Lower leg skin (tissue), 4 donors: ENCODE measurements around the gene CHPF2. TPM values are rescaled to one million over a fixed set of nuclear protein-coding genes. Genes with fewer than 3 reads are reported as not detected.

Source experiments
- DNase-seq, 2 donors: peaks; one replicate each; pipeline ENCODE4 v3.0.0-alpha.2; 2019; ENCODE audit warnings: low spot score in 2 of 2
- H3K4me3 ChIP-seq: fragments of 200-600 bp; sonication (generic); 2 replicates; pipeline ENCODE4 v1.5.1; 2017; ENCODE audit warnings: mild to moderate bottlenecking, low read depth; ENCODE audit not compliant: poor library complexity, severe bottlenecking
- POLR2A ChIP-seq, 2 donors: fragments of 450-650 bp; IDR thresholded peaks; one replicate each; pipeline ENCODE4 v1.6.1; 2016 to 2017; ENCODE audit warnings: antibody characterized with exemption in 2 of 2, mild to moderate bottlenecking in 1 of 2, moderate library complexity in 1 of 2
- WGBS, 2 donors: methylation state at CpG; one replicate each; pipeline ENCODE4 v1.1.5; 2018; 5-methylcytosine and 5-hydroxymethylcytosine counted together
- intact Hi-C: fragments of 100-400 bp; cut with DNase I; formaldehyde crosslinking; loops from one replicate; pipeline ENCODE4 v1.15.0; 2023; ENCODE audit warnings: low total_unique reads
- total RNA-seq, 4 donors: library from RNA; depleted of rRNA; stranded (reverse); fragments of >200 nt; gene quantifications; one replicate each; pipeline ENCODE4 v1.1.0, GENCODE V29; 2016
- TF ChIP-seq, protein P1 (sequence below), 3 donors: fragments of 450-650 bp; IDR thresholded peaks; one replicate each; pipeline ENCODE4 v1.5.1; 2016; ENCODE audit warnings: antibody characterized with exemption in 3 of 3, mild to moderate bottlenecking in 3 of 3, moderate library complexity in 2 of 3

Gene CHPF2
- total RNA-seq, 4 donors from 2014 or later = 15.4 to 32.2 (median 26.7) TPM

- intact Hi-C loops = no loop called here
- H3K4me3 ChIP-seq = peak within 1 kb of the TSS; percentile 69
- no peak for TF ChIP-seq POLR2A (IDR thresholded peaks at IDR 0.05)
- TF ChIP-seq, protein P1, sequence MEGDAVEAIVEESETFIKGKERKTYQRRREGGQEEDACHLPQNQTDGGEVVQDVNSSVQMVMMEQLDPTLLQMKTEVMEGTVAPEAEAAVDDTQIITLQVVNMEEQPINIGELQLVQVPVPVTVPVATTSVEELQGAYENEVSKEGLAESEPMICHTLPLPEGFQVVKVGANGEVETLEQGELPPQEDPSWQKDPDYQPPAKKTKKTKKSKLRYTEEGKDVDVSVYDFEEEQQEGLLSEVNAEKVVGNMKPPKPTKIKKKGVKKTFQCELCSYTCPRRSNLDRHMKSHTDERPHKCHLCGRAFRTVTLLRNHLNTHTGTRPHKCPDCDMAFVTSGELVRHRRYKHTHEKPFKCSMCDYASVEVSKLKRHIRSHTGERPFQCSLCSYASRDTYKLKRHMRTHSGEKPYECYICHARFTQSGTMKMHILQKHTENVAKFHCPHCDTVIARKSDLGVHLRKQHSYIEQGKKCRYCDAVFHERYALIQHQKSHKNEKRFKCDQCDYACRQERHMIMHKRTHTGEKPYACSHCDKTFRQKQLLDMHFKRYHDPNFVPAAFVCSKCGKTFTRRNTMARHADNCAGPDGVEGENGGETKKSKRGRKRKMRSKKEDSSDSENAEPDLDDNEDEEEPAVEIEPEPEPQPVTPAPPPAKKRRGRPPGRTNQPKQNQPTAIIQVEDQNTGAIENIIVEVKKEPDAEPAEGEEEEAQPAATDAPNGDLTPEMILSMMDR (IDR thresholded peaks at IDR 0.05) = no peak
- WGBS, 2 donors = 0% methylated on average over 61 to 68 of the region's 68 CpGs
- DNase-seq = peak; percentile 99 to 100
Measured at GRCh38 chr7:151226875-151227782, 5.2 kb upstream of the CHPF2 start, which contains the start of gene ABCF2. TSS of gene ABCF2 (minus strand) at chr7:151227205. CDS start at chr7:151226458, 747 bp downstream.

- H3K4me3 ChIP-seq = no peak overlapping the region
- WGBS, 2 donors = 64 to 66% methylated on average over 10 of the region's 10 CpGs
- TF ChIP-seq POLR2A (IDR thresholded peaks at IDR 0.05) = no peak
- TF ChIP-seq, protein P1 (IDR thresholded peaks at IDR 0.05) = no peak
- intact Hi-C loops = no loop called here
- DNase-seq = no peak
Measured at GRCh38 chr7:151228024-151228866, 4.0 kb upstream of the CHPF2 start.

DNA sequence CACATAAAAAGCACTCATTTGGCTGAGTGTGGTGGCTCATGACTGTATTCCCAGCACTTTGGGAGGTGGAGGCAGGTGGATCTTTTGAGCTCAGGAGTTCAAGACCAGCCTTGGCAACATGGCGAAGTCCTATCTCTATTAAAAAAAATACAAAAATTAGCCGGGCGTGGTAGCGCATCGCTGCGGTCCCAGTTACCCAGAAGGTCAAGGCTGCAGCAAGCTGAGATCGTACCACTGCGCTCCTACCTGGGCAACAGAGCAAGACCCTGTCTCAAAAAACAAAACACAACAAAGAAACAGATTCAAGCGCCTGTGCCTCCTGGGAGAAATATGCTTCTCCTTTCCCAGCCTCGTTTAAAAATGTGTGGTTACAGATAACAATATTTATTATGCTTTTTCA is 3.0 kb upstream of the CHPF2 start:
- H3K4me3 ChIP-seq = no peak overlapping the region
- intact Hi-C loops = no loop called here
- no peak for TF ChIP-seq POLR2A (IDR thresholded peaks at IDR 0.05)
- TF ChIP-seq, protein P1 (IDR thresholded peaks at IDR 0.05) = no peak
- DNase-seq = no peak
- WGBS, 2 donors = 92% methylated on average over 10 of the region's 10 CpGs

DNA sequence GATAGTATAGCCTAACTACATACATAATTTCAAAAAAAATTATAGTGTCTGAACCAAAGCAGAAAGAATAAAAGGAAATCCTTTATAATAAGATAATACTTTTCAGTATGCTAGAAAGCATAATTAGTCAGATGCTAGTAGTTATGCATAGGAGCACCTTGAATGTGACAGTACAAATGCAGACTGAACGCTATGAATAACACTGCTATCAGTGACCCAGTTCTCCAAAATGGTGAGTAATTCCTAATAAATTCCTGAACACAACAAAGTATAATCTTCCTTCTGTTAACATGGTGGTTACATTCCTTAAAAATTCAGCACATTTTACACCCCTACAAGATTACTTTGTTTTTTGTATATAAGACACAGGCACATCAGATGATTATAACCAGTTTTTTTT is 1.2 kb upstream of the CHPF2 start:
- TF ChIP-seq POLR2A (IDR thresholded peaks at IDR 0.05) = no peak
- TF ChIP-seq, protein P1 (IDR thresholded peaks at IDR 0.05) = no peak
- no peak for DNase-seq
- H3K4me3 ChIP-seq = no peak overlapping the region
- intact Hi-C loops = no loop called here
- 65 to 81% methylated on average over 1 of the region's 1 CpG for WGBS, 2 donors

- WGBS, 2 donors = 10 to 18% methylated on average over 28 to 29 of the region's 36 CpGs
- peak overlapping the region; percentile 95 for H3K4me3 ChIP-seq
- DNase-seq = no peak
- intact Hi-C loops = no loop called here
- TF ChIP-seq POLR2A (IDR thresholded peaks at IDR 0.05) = no peak
- TF ChIP-seq, protein P1 (IDR thresholded peaks at IDR 0.05) = no peak
Measured at GRCh38 chr7:151232917-151233701, 826 bp downstream of the CHPF2 start.
